ENCODE data around the gene FCHSD2.

DNA sequence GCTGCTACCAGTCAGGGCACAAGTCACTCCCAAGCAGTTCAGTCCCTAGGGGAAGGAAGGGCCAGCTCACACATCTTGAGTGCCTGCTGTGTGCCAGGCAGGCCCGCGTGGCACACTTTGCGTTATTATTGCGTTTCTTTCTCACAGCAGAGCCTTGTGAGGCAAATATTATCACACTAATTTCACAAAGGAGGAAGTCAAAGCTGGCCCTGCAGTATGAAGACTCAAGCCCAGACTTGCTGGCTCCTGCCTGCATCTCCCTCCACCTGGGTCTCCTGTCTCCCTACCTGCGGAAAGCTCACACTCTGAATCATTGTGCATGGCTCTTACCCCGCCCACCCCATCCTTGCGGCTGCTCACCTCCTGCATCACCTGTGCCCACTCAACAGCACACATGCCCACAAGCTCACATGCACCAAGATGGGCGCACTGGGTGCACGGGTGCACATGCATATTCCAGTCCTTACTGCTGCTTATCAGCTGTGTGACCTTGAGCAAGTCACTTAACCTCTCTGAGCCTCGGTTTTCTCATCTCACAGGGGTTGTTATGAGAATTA lies 44.3 kb upstream of the FCHSD2 start:
- TF ChIP-seq POLR2A (IDR thresholded peaks at IDR 0.05) (no peak), POLR2AphosphoS5 (IDR thresholded peaks at IDR 0.05) (no peak)
- TF ChIP-seq, protein P1, sequence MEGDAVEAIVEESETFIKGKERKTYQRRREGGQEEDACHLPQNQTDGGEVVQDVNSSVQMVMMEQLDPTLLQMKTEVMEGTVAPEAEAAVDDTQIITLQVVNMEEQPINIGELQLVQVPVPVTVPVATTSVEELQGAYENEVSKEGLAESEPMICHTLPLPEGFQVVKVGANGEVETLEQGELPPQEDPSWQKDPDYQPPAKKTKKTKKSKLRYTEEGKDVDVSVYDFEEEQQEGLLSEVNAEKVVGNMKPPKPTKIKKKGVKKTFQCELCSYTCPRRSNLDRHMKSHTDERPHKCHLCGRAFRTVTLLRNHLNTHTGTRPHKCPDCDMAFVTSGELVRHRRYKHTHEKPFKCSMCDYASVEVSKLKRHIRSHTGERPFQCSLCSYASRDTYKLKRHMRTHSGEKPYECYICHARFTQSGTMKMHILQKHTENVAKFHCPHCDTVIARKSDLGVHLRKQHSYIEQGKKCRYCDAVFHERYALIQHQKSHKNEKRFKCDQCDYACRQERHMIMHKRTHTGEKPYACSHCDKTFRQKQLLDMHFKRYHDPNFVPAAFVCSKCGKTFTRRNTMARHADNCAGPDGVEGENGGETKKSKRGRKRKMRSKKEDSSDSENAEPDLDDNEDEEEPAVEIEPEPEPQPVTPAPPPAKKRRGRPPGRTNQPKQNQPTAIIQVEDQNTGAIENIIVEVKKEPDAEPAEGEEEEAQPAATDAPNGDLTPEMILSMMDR (IDR thresholded peaks at IDR 0.05) = no peak

All from gastroesophageal sphincter (tissue), 3 donors.